Endothelial cell of umbilical vein (primary cell): ENCODE data around the gene COBLL1. TPM values are rescaled to one million over a fixed set of nuclear protein-coding genes. Genes with fewer than 3 reads are reported as not detected.
A peak's percentile ranks its signal among the peaks of the same experiment; 100 is the strongest.

Experiments used
- BruUV-seq: library from RNA; stranded (reverse); fragments of 400-500 nt; replicated peaks from 2 replicates; lab custom pipeline; 2021; lab: Mats Ljungman, UMichigan
- CTCF ChIA-PET: fragments of 300-600, 350-600 bp; sonication (Branson Sonifier 250); formaldehyde crosslinking; loops from one replicate; lab custom pipeline; 2021; ENCODE audit warnings: antibody characterized with exemption, inconsistent platforms; lab: Charles Lee
- POLR2A ChIA-PET: fragments of 300-600, 350-600 bp; sonication (Branson Sonifier 250); formaldehyde crosslinking; loops from one replicate; lab custom pipeline; 2021; ENCODE audit warnings: antibody characterized with exemption, inconsistent platforms; lab: Charles Lee
- DNase-seq: peaks from one replicate; pipeline ENCODE4 v3.0.0-alpha.2; 2011; ENCODE audit warnings: low read depth, low spot score
- FAIRE-seq: peaks from 2 replicates; lab custom pipeline; 2011; peaks lifted over from hg19 to GRCh38; lab: Jason Lieb, UNC
- H2AFZ ChIP-seq: 2 replicates; pipeline ENCODE4 v1.6.0; 2012; ENCODE audit warnings: low read depth, low read length, control low read depth, inconsistent platforms
- H3K27ac ChIP-seq: 2 replicates; pipeline ENCODE4 v1.5.1; 2011; ENCODE audit warnings: low read depth, mild to moderate bottlenecking, control low read depth, low read length, moderate library complexity; ENCODE audit not compliant: insufficient read depth
- H3K27me3 ChIP-seq, 2 experiments: 2 replicates each; pipeline versions ENCODE4 v1.6.0 to v1.6.1; 2011; ENCODE audit warnings: low read length in 2 of 2, mixed read lengths in 1 of 2; ENCODE audit not compliant: control insufficient read depth in 2 of 2, insufficient read depth in 2 of 2
- H3K36me3 ChIP-seq, 2 experiments: 2 replicates in 1 of 2; 3 replicates in 1 of 2; pipeline ENCODE4 v1.5.1; 2011; ENCODE audit warnings: low read length in 2 of 2, mild to moderate bottlenecking in 1 of 2, moderate library complexity in 1 of 2; ENCODE audit not compliant: control insufficient read depth in 2 of 2, insufficient read depth in 2 of 2; ENCODE audit errors: extremely low read depth in 1 of 2
- H3K4me1 ChIP-seq: 3 replicates; pipeline ENCODE4 v1.5.1; 2011; ENCODE audit warnings: mild to moderate bottlenecking, low read length; ENCODE audit not compliant: control insufficient read depth, insufficient read depth; ENCODE audit errors: extremely low read depth
- H3K4me2 ChIP-seq: 2 replicates; pipeline ENCODE4 v1.6.1; 2011; ENCODE audit warnings: low read length, control low read depth, mixed read lengths; ENCODE audit not compliant: insufficient read depth
- H3K4me3 ChIP-seq, 3 experiments: fragments of 200-600 bp in 1 of 3; sonication (generic), shearing (Covaris generic) in 1 of 3; replicated peaks in 1 of 3; 2 replicates each; pipeline ENCODE4 v1.5.1; 2011 to 2016; ENCODE audit warnings: control low read depth in 3 of 3, low read length in 3 of 3, mild to moderate bottlenecking in 2 of 3, inconsistent platforms in 1 of 3, low read depth in 1 of 3, moderate library complexity in 1 of 3; ENCODE audit not compliant: insufficient read depth in 1 of 3
- H3K79me2 ChIP-seq: 2 replicates; pipeline ENCODE4 v1.6.0; 2012; ENCODE audit warnings: low read length, inconsistent platforms; ENCODE audit not compliant: control insufficient read depth, insufficient read depth
- H3K9ac ChIP-seq: replicated peaks from 2 replicates; pipeline ENCODE3; 2011; ENCODE audit warnings: low read length, control low read depth; ENCODE audit not compliant: insufficient read depth; ENCODE audit errors: extremely low read depth
- H3K9me1 ChIP-seq: replicated peaks from 3 replicates; pipeline ENCODE4 v1.6.0; 2011; ENCODE audit warnings: mild to moderate bottlenecking, low read length; ENCODE audit not compliant: control insufficient read depth, insufficient read depth; ENCODE audit errors: extremely low read depth
- H3K9me3 ChIP-seq: replicated peaks from 2 replicates; pipeline ENCODE4 v1.5.1; 2012; ENCODE audit warnings: low read length, inconsistent platforms; ENCODE audit not compliant: control insufficient read depth, insufficient read depth
- H4K20me1 ChIP-seq: replicated peaks from 2 replicates; pipeline ENCODE3; 2011; ENCODE audit warnings: mild to moderate bottlenecking, low read length; ENCODE audit not compliant: control insufficient read depth, insufficient read depth; ENCODE audit errors: extremely low read depth
- CTCF ChIP-seq, 2 donors: IDR thresholded peaks; 1 replicate in 1 of 2; 2 replicates in 1 of 2; pipeline ENCODE4 v1.5.1; 2011; ENCODE audit warnings: low read length in 2 of 2, mild to moderate bottlenecking in 2 of 2, moderate library complexity in 2 of 2, control low read depth in 1 of 2, inconsistent platforms in 1 of 2, low read depth in 1 of 2; ENCODE audit not compliant: insufficient read depth in 1 of 2; ENCODE audit errors: extremely low read depth in 1 of 2
- FOS ChIP-seq: IDR thresholded peaks from 2 replicates; pipeline ENCODE4 v1.6.1; 2011; ENCODE audit warnings: mild to moderate bottlenecking, low read length, moderate library complexity, borderline replicate concordance; ENCODE audit not compliant: insufficient read depth
- JUN ChIP-seq: IDR thresholded peaks from 2 replicates; pipeline ENCODE4 v1.6.1; 2011; ENCODE audit warnings: borderline replicate concordance, low read depth; ENCODE audit not compliant: insufficient read length, insufficient read depth
- POLR2A ChIP-seq: IDR thresholded peaks from 2 replicates; pipeline ENCODE4 v1.6.1; 2012; ENCODE audit warnings: low read depth, mild to moderate bottlenecking, control low read depth, low read length
- dilution Hi-C: fragments of 300-500 bp; cut with MboI; formaldehyde crosslinking; loops from one replicate; pipeline ENCODE4 v1.15.0; 2019; ENCODE audit warnings: low sequenced_read_pairs; ENCODE audit not compliant: extremely low pct_ligation_motif_present
- intact Hi-C: fragments of 100-400 bp; cut with micrococcal nuclease; formaldehyde crosslinking; loops from one replicate; pipeline ENCODE4 v1.10.0; 2022
- polyA plus RNA-seq, 4 experiments: library from polyadenylated mRNA; depleted of rRNA in 3 of 4; stranded (reverse) in 3 of 4; unstranded in 1 of 4; fragments of >200 nt; gene quantifications; 2 replicates each; pipeline versions ENCODE4 v1.2.1 to v1.2.3, GENCODE V29; 2011 to 2012; ENCODE audit warnings: missing spikeins in 1 of 4
- total RNA-seq: library from RNA; stranded (reverse); gene quantifications from 2 replicates; pipeline ENCODE4 v1.2.3, GENCODE V29; 2021

Gene COBLL1
- total and polyA plus RNA-seq, 2 donors (not counting 3 experiments of a cell fraction or from before 2014, with no cell fraction given) = 9.1 to 38.4 TPM

- Histone ChIP-seq H3K9ac (no peak overlapping the region), H3K9me1 (no peaks in the 10 kb centered on the region), H3K4me2 (no peak overlapping the region), H4K20me1 (no peaks in the 10 kb centered on the region), H2AFZ (no peak overlapping the region), H3K27ac (no peak overlapping the region), H3K27me3 (no peaks in the 10 kb centered on the region), H3K9me3 (no peaks in the 10 kb centered on the region), H3K36me3 (no peaks in the 10 kb centered on the region), H3K79me2 (peaks cover 3% of the 10 kb centered on the region), H3K4me1 (peaks cover 9% of the 10 kb centered on the region), H3K4me3 (no peak overlapping the region)
- FAIRE-seq = no peak
- no peak for DNase-seq
- no TSS peak for BruUV-seq
- intact Hi-C loops (no loop called here), dilution Hi-C loops (no loop called here)
- TF ChIP-seq JUN = no peak
- no peak for TF ChIP-seq POLR2A
- ChIA-PET POLR2A (no interaction called here), CTCF (interaction anchor here (1.0 kb wide), 2 partner anchors 95 to 457 kb away, joined by 3 read pairs; partner anchors contain the start of genes COBLL1 and SCN3A)
Measured at GRCh38 chr2:164746713-164747112, 94.9 kb downstream of the COBLL1 start.

- peak; percentile 28 for FAIRE-seq
- Histone ChIP-seq H4K20me1 (no peaks in the 10 kb centered on the region), H3K27ac (no peak overlapping the region)
Measured at GRCh38 chr2:164745012-164745797, 96.4 kb downstream of the COBLL1 start.

More at GRCh38 chr2:164745012-164745797, 96.4 kb downstream of the COBLL1 start:
- Histone ChIP-seq H3K9ac (no peak overlapping the region), H3K27me3 (no peaks in the 10 kb centered on the region), H3K4me1 (peaks cover 10% of the 10 kb centered on the region), H3K36me3 (no peaks in the 10 kb centered on the region), H2AFZ (no peak overlapping the region), H3K9me1 (no peaks in the 10 kb centered on the region), H3K9me3 (no peaks in the 10 kb centered on the region), H3K79me2 (peaks cover 3% of the 10 kb centered on the region), H3K4me3 (no peak overlapping the region), H3K4me2 (peak overlapping the region; percentile 64)
- BruUV-seq = no TSS peak
- DNase-seq = peak; percentile 48
- no peak for TF ChIP-seq CTCF (IDR thresholded peaks at IDR 0.05; ENCODE audit: extremely low read depth in 1 of 2, insufficient read depth in 1 of 2, low read depth in 1 of 2, low read length in 2 of 2)
- peak; percentile 65 for TF ChIP-seq FOS
- ChIA-PET POLR2A (no interaction called here), CTCF (interaction anchor here (0.8 to 1.5 kb wide), 3 partner anchors 17 to 168 kb away, joined by 3 to 8 read pairs (median 6); partner anchors contain the start of gene COBLL1)
- intact Hi-C loops (no loop called here), dilution Hi-C loops (no loop called here)
